SH-SY5Y (cell line): ENCODE measurements around the gene NHS.

ENCODE experiments used
- GATA2 ChIP-seq: IDR thresholded peaks from 2 replicates; pipeline ENCODE4 v1.6.1; 2011; ENCODE audit warnings: mild to moderate bottlenecking, low read depth, low read length
- GATA3 ChIP-seq: IDR thresholded peaks from 2 replicates; pipeline ENCODE4 v1.6.1; 2011; ENCODE audit warnings: low read depth, mild to moderate bottlenecking, low read length, moderate library complexity

Gene NHS

DNA sequence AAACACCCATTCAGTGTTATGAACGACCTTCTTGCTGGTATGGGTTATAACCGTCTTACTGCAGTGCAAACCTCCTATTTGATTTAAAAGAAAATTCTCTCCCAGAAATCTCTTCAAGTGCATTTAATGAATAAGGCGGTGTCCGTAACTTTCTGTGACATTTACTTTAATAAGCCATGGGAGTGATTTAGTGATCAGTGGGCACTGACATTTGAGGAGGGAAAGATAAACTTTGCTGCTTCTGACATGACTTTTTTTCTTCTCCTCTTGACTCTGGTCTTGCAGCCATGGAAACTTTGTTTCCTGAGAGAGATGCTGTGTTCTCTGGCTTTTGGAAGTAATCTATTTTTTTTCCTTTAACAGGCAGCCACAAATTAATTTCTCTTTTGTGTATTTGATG lies 106.1 kb downstream of the NHS start:
- TF ChIP-seq GATA2 (no peak), GATA3 (no peak)

DNA sequence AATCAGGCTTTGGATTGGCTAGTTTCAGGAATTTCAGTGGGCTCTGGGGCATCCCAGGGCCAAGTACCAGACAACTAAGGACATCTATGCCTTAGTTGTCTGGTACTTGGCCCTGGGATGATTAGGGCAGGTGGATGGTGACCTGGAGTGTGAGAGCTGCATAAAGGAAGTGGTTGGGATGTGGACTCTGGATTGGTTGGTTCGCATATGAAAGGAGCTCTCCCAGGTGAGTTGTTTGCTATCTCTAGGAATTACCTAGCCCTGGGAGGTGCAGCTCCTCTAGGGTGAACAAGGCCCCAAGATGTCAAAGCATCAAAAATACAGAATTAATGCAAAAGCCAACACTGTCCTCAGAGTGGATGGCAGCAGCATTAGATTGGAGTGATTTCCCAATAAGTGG lies 109.6 kb downstream of the NHS start:
- TF ChIP-seq GATA3: no peak
- no peak for TF ChIP-seq GATA2

DNA sequence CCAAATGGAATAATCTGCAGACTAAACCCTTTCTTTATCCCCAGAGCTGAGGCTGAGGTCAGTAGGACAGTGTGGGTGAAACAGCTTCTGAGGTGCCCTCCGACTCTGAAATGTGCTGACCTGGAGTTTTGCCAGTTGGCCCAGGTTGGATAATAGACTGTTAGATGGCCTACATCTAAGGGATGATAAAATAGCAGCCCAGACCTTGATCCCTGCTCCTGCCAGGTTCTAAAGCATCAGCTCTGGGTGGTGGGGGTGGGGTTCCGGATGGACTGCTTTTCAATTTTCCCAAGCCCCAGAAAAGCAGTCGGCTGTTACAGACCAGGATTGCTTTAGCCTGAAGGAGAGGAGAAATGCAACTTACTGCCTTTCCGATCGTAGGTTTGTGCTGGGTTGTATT lies 110.4 kb downstream of the NHS start:
- TF ChIP-seq GATA3 (no peak), GATA2 (no peak)

DNA sequence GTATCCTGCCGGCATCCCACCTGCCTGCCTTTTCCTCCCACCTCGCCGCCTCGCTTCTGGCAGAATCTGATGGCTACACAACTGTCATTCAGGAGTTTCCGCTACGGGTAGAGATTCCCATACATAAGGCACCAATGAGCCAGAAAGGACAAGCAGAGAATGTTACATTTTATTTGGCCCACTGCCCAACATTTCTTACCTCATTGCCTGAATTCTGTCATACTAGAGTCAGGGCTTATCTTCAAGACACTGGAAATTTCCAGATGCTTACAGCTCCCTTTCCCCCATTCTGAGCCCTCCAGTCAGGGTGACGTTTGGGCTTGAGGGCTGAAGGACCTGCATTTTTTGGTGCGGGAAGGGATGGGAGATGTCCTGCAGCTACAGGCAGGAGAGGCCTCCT lies 113.0 kb downstream of the NHS start:
- TF ChIP-seq GATA2 (no peak), GATA3 (no peak)

DNA sequence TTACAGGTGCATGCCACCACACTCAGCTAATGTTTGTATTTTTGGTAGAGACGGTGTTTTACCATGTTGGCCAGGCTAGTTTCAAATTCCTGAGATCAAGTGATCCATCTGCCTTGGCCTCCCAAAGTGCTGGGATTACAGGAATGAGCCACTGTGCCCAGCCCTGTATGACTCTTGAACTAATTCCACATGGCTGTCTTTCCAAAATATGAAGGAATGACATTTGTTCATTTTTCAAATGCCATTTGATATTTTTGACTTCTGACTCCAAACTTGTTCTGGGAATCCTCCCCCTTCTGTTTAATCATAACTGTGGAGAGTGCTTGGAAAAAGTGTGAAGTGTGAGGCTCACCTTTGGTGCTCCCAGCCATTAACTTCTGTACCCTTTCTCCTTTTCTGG lies 119.2 kb downstream of the NHS start:
- TF ChIP-seq GATA3 (no peak), GATA2 (no peak)

DNA sequence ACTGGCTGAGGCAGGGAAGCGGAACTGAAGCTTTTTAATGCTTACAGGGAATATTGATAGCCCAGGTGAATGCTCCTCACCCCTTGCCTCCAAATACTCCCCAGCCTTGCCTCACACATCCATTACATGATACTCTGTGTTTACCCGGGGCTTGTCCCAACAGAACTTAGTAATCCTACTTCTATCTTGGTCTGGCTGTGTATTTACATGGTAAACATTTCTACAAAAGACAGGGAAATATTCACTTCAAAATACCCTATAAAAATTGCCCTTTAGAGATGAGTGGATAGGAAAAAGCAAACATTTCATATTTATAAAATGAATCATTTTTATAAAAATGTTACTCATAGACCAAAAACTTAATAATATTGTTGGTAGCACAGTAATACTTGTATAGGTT lies 120.1 kb downstream of the NHS start:
- TF ChIP-seq GATA3 (no peak), GATA2 (no peak)

DNA sequence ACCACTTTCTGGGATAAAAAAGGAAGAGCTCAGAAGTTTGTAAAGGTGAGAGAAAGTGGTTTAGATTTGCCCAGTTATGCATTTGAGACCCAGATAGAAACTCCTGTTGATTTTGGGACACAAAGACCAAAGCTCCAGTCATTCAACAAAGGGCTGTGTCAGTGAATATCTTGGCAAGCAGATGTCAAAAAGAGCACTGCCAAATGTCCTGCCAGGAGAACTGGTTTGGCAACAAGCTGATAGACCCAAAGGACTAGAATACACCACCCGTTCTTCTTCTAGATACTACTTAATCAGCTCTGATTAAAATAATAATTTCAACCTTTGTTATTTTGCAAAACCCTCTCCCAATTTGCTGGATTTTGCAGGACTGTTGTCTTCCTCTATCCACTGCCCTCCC lies 121.4 kb downstream of the NHS start:
- TF ChIP-seq GATA2 (no peak), GATA3 (no peak)

DNA sequence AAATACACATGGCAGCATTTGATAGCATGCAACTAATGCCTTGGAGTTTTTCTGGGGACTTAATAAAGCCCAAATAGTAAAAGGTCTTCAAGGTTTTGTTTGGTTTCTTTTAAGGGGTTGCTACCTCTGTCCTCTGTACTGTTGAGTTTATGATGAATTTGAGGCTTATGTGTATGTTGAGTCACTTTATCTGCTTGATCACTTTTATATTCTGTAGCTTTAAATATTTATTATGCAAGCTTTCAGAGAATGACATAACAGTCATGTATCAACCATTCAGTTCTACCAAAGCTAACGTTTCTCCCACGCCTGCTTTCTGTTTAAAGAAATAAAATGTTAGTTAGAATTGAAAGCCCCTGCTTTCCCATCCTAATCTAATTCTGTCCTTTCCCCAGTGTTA lies 122.2 kb downstream of the NHS start:
- no peak for TF ChIP-seq GATA2
- no peak for TF ChIP-seq GATA3

DNA sequence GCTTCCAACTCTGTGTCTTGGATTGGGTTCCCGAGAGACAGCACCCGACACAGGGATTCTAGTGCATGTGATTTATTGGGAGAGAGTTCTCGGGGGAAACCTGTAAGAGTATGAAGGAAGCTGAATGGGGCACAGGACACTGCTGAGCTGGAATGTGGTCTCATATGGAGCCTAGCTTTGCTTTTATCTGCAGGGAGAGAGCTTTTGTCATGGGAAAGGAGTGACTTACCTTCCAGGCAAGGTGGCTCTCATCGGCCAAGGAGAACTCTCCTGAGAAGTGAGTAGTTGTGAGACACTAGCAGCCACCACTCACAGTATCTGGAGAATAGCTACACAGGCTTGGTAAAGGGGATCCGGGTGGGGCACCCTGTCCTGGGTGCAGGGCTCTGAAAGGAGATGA lies 124.5 kb downstream of the NHS start:
- TF ChIP-seq GATA2: no peak
- TF ChIP-seq GATA3: no peak

DNA sequence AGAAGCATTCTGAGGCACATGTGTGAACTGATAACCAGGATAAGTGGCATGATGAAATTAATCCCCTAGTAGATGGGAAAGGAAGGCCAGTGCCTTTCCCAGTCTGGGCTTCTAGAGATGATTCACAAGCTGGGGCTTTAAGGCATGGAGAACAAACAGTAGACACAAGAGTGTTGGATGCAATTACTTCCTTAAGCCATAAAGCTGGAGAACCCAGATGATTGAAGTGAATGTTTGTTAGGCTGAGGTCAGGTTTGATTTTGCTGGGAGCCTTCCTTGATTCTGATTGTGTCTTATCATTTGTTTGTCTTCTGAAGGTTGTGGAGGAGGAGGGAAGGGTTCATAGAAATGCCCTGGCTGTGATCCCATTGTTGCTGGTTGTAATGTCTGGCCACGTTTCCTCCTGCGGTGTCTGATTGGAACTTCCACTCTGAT lies 125.2 kb downstream of the NHS start:
- TF ChIP-seq GATA3 (no peak), GATA2 (no peak)

DNA sequence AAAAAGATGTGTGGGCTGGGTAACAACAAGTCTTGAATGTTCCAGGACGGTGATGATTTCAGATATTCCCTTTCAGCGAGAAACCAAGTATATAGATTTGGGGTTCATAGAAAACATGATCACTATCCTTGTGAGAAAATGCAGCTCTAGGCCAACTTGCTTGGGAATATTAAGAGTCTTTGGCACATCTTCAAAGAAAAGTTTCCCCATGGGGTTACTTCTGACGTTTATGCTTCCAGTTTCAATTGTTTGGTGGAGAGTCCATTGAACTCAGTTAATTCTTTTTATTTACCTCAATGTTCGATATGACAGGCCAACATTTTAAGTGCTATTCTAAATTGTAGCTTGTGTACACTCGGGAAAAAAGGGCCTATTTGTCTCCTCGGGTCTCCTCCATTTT lies 126.7 kb downstream of the NHS start:
- TF ChIP-seq GATA2: no peak
- no peak for TF ChIP-seq GATA3

DNA sequence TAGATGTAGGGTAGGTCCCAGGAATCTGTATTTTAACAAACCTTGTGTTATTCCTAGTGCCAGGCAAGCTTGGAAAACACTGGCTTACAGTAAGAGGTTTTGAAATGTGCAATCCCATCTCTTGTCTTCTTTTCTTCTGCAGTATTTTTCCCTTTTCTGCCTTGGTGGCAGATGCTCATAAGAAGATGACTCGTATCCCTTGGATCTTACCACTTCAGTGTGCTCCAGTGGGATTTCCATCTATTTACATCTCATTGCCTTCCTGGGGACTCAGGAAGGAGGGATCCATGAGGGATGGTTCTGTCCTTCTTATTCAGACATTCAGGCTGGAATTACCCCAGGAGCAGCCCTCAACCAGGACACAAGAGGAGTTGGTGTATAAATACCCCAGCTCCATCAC lies 136.6 kb downstream of the NHS start:
- TF ChIP-seq GATA3: no peak
- no peak for TF ChIP-seq GATA2

DNA sequence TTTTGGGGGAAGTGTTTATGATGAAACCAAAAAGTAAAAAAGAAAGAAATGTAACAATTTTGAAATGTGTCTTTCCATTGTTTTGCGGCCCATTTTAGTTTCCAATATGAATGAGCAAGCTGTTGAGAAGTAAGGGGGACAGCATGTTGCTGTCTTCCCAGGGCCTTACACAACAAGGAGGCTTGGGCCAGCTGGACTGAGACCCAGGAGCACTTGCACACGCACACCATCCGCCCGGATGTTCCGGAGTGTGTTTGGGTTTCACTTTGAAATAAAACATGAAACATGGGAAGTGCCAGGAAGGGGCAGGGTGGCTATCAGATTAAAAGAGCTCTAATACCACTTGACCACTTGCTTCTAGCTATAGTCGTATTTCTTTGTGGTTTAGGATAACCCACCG lies 144.4 kb downstream of the NHS start:
- TF ChIP-seq GATA3 (no peak), GATA2 (no peak)

DNA sequence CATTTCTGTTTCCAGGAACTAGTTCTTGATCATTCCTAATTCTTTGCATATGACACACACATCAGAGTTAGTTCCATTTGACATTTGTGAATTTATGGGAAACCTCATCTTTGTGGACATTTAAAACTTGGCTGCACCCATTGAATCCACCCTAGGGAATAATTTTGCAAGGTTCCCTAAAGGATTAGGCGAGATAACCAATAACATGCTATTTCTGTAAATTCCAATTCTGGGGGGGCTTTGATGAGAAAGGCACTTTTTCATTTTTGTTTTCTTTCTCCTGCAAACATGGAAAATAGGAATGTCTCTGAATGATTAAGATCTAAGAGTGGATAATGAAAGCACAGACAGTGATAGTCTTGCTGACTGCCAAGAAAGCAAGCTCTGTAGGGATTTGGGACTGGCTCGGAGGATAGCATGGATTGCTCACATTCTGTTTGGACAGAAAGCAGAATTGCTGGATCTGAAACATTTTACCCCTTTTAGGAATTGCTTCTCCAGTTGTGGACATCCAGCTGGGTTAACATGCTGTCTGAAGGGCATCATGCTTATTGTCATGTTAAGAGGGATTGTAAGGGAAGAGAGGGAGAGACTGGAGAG lies 145.1 kb downstream of the NHS start:
- no peak for TF ChIP-seq GATA2
- TF ChIP-seq GATA3: no peak

DNA sequence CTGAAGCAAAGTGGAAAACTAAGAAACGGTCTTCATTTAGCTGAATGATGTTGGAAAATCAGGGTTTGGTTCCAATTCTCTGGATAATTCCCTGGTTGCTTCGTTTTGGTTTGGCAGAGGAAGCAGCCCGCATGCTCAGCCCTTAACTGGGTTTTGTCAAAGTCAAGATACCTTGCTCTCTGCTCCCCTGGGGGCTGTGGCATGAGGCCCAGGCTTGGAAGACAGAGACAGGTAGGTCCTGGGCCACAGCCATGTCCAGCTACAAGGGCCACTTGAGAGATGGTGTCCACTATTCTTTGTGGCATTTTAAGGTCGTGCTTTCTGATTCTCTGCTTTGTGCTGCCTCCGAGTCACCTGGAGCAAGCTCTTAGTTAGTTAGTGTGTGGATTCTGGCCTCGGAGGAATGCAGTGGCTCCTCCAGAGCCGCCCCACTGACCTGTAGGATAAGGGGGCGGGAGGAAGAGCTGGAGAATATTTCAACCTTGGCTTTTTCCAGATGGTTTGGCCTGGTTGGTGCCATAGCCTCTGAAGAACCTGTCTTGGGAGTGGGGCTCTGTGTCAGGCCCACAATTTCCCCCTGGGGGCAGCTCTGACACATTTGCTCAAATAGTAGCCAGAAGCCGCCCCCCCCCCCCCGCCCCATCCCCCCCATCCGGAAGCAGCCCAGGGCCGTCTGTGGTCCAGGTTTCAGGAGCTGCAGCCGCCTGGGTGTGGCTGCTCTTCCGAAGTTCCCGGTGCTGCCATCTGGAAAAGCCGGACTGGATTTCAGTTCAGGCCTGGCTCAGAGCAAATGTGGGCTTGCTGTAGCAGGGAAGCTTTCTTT lies 147.1 kb downstream of the NHS start:
- TF ChIP-seq GATA2 (no peak), GATA3 (no peak)

DNA sequence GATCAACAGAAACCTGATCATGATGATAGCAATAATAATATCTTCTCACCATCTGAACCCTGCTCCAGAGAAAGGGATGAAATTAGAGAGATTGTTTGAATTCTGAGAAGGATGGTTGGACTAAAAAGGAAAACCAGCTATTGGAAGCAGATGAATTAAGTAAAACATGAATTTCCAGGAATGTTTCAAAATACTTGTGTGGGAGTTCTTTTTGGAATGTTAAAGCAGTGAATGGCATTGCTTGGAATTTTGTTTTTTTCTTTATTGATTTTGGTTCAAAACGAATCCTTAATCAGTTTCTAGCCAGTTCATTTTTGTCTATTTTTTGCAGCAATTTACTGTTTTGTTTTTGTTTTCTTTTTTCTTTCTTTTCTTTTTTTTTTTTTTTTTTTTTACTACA lies 150.3 kb downstream of the NHS start:
- TF ChIP-seq GATA3: no peak
- no peak for TF ChIP-seq GATA2
